OCI-LY1 (cell line): ENCODE measurements around the gene STRA6.

ENCODE experiments used
- H2AFZ ChIP-seq: fragments of 200-600 bp; sonication (generic), shearing (Covaris generic); 2 replicates; pipeline ENCODE4 v1.6.0; 2014; ENCODE audit warnings: antibody characterized with exemption, mild to moderate bottlenecking, low read length
- H3F3A ChIP-seq: fragments of 200-600 bp; sonication (generic), shearing (Covaris generic); 2 replicates; pipeline ENCODE4 v1.6.0; 2014; ENCODE audit warnings: mild to moderate bottlenecking, antibody characterized with exemption, low read length, moderate library complexity; ENCODE audit not compliant: insufficient read depth
- H3K27ac ChIP-seq: fragments of 200-600 bp; sonication (generic); 2 replicates; pipeline ENCODE4 v1.5.1; 2014; ENCODE audit warnings: low read length, mixed run types, mild to moderate bottlenecking, low read depth; ENCODE audit not compliant: poor library complexity, severe bottlenecking
- H3K27me3 ChIP-seq: fragments of 200-600 bp; sonication (generic); 2 replicates; pipeline ENCODE4 v1.6.0; 2014; ENCODE audit warnings: antibody characterized with exemption, mild to moderate bottlenecking, low read length, moderate library complexity; ENCODE audit not compliant: insufficient read depth
- H3K36me3 ChIP-seq: fragments of 200-600 bp; sonication (generic); 2 replicates; pipeline ENCODE4 v1.6.1; 2014; ENCODE audit warnings: mild to moderate bottlenecking, antibody characterized with exemption, low read length, moderate library complexity, mixed read lengths; ENCODE audit not compliant: insufficient read depth
- H3K4me1 ChIP-seq: fragments of 200-600 bp; sonication (generic); 2 replicates; pipeline ENCODE4 v1.5.1; 2014; ENCODE audit warnings: mild to moderate bottlenecking, low read length, moderate library complexity; ENCODE audit not compliant: insufficient read depth, severe bottlenecking
- H3K4me2 ChIP-seq: fragments of 200-600 bp; sonication (generic), shearing (Covaris generic); 2 replicates; pipeline ENCODE4 v1.6.1; 2014; ENCODE audit warnings: low read length
- H3K4me3 ChIP-seq: fragments of 200-600 bp; sonication (generic); 2 replicates; pipeline ENCODE4 v1.5.1; 2014; ENCODE audit warnings: low read length, low read depth, mild to moderate bottlenecking, mixed read lengths; ENCODE audit not compliant: poor library complexity, severe bottlenecking
- H3K79me2 ChIP-seq: fragments of 200-600 bp; shearing (Covaris generic); 2 replicates; pipeline ENCODE4 v1.6.1; 2016; ENCODE audit warnings: mixed run types, low read length, mixed read lengths; ENCODE audit not compliant: insufficient read depth
- H3K9ac ChIP-seq: fragments of 200-600 bp; sonication (generic), shearing (Covaris generic); 2 replicates; pipeline ENCODE4 v1.6.1; 2014; ENCODE audit warnings: mild to moderate bottlenecking, low read length, mixed read lengths
- H3K9me2 ChIP-seq: fragments of 200-600 bp; sonication (generic), shearing (Covaris generic); 2 replicates; pipeline ENCODE4 v1.6.1; 2014; ENCODE audit warnings: low read depth, mild to moderate bottlenecking, low read length, mixed read lengths
- H3K9me3 ChIP-seq: fragments of 200-600 bp; shearing (Covaris generic); 2 replicates; pipeline ENCODE4 v1.6.1; 2014; ENCODE audit warnings: low read length, mixed read lengths
- H4K20me1 ChIP-seq: fragments of 200-600 bp; sonication (generic), shearing (Covaris generic); 2 replicates; pipeline ENCODE4 v1.6.0; 2016; ENCODE audit warnings: mild to moderate bottlenecking, low read length; ENCODE audit not compliant: insufficient read depth
- CTCF ChIP-seq: fragments of 200-600 bp; sonication (generic), shearing (Covaris generic); IDR thresholded peaks from 2 replicates; pipeline ENCODE4 v1.5.1; 2017; ENCODE audit warnings: mild to moderate bottlenecking, antibody characterized with exemption, low read length, moderate library complexity, mixed read lengths
- EZH2 ChIP-seq: fragments of 200-600 bp; sonication (generic), shearing (Covaris generic); IDR thresholded peaks from 2 replicates; pipeline ENCODE4 v1.8.0; 2017; ENCODE audit warnings: borderline replicate concordance, mixed run types, mild to moderate bottlenecking, antibody characterized with exemption, low read length, moderate library complexity, mixed read lengths

Gene STRA6

GRCh38 chr15:74159773-74160172, 42.8 kb downstream of the STRA6 start:
- Histone ChIP-seq H3K9me2 (no peaks in the 10 kb centered on the region), H4K20me1 (no peaks in the 10 kb centered on the region), H3K36me3 (no peaks in the 10 kb centered on the region), H3K9me3 (no peaks in the 10 kb centered on the region), H3K4me1 (no peaks in the 10 kb centered on the region), H3F3A (no peaks in the 10 kb centered on the region), H3K27ac (no peak overlapping the region), H3K9ac (no peak overlapping the region), H3K79me2 (no peaks in the 10 kb centered on the region), H3K4me3 (no peak overlapping the region), H2AFZ (no peak overlapping the region), H3K4me2 (no peak overlapping the region), H3K27me3 (peaks cover 3% of the 10 kb centered on the region; the same call in 1 of the 2 replicates)
- TF ChIP-seq CTCF (no peak), EZH2 (no peak)

GRCh38 chr15:74158855-74159650, 43.5 kb downstream of the STRA6 start:
- Histone ChIP-seq H3K4me1 (no peaks in the 10 kb centered on the region), H4K20me1 (no peaks in the 10 kb centered on the region), H3K79me2 (no peaks in the 10 kb centered on the region), H3K9ac (no peak overlapping the region), H2AFZ (no peak overlapping the region), H3F3A (no peaks in the 10 kb centered on the region), H3K36me3 (no peaks in the 10 kb centered on the region), H3K27ac (no peak overlapping the region), H3K4me3 (no peak overlapping the region), H3K9me2 (no peaks in the 10 kb centered on the region), H3K9me3 (no peaks in the 10 kb centered on the region), H3K4me2 (no peak overlapping the region), H3K27me3 (peaks cover 3% of the 10 kb centered on the region; the same call in 1 of the 2 replicates)
- TF ChIP-seq EZH2 (no peak), CTCF (no peak)

- no peak overlapping the region for H3K9ac ChIP-seq
- H2AFZ ChIP-seq: no peak overlapping the region
- H3K4me2 ChIP-seq: no peak overlapping the region
- H3K79me2 ChIP-seq: no peaks in the 10 kb centered on the region
- no peak overlapping the region for H3K4me3 ChIP-seq
- H3K27me3 ChIP-seq: peaks cover 3% of the 10 kb centered on the region; the same call in 1 of the 2 replicates
- H3K27ac ChIP-seq: no peak overlapping the region
- no peaks in the 10 kb centered on the region for H3K4me1 ChIP-seq
- no peaks in the 10 kb centered on the region for H3K9me2 ChIP-seq
- H3K36me3 ChIP-seq: no peaks in the 10 kb centered on the region
- H4K20me1 ChIP-seq: no peaks in the 10 kb centered on the region
- TF ChIP-seq CTCF (no peak), EZH2 (no peak)
- no peaks in the 10 kb centered on the region for H3F3A ChIP-seq
- no peaks in the 10 kb centered on the region for H3K9me3 ChIP-seq
These were observed 44.4 kb downstream of the STRA6 start for GRCh38 chr15:74157868-74158827.
